ENCODE measurements around the gene RTL3.
"Not testable (repeated sequence)": the region's sequence is repeated elsewhere in the genome, so short reads cannot be mapped to it uniquely, and the experiment has no call there.

Gene RTL3

DNA sequence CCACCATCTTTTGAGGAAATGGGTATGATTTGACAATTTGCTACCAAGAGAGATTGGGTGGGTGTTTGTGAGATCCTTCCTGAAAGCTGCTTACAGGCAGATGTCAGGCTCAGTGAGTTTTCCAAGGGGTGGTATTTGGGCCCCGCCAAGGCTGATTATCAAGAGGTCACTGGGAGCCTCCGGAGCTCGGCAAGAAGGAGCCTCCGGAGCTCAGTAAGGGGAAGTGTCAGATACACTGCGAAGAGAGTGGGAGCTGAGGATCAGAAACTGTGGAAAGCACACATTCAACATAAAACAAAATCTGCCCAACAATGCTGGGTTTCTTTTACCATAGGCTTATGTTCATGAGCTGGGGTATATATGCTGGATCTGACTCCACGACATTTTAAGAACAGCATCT is 714 bp downstream of the RTL3 start:
- ChIA-PET CTCF (no interaction called here), POLR2A (interaction anchor here (1.4 kb wide), 1 partner anchor 8 kb away, joined by 9 read pairs; no protein-coding TSS in a partner anchor)
- no peak for DNase-seq (ENCODE audit: low read depth, low spot score)
- H3K4me3 ChIP-seq (ENCODE audit: low read depth, low read length), result no peak overlapping the region
- TF ChIP-seq, protein P1, sequence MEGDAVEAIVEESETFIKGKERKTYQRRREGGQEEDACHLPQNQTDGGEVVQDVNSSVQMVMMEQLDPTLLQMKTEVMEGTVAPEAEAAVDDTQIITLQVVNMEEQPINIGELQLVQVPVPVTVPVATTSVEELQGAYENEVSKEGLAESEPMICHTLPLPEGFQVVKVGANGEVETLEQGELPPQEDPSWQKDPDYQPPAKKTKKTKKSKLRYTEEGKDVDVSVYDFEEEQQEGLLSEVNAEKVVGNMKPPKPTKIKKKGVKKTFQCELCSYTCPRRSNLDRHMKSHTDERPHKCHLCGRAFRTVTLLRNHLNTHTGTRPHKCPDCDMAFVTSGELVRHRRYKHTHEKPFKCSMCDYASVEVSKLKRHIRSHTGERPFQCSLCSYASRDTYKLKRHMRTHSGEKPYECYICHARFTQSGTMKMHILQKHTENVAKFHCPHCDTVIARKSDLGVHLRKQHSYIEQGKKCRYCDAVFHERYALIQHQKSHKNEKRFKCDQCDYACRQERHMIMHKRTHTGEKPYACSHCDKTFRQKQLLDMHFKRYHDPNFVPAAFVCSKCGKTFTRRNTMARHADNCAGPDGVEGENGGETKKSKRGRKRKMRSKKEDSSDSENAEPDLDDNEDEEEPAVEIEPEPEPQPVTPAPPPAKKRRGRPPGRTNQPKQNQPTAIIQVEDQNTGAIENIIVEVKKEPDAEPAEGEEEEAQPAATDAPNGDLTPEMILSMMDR (IDR thresholded peaks at IDR 0.05; ENCODE audit: insufficient read depth, low read length, missing control alignments), result no peak

DNA sequence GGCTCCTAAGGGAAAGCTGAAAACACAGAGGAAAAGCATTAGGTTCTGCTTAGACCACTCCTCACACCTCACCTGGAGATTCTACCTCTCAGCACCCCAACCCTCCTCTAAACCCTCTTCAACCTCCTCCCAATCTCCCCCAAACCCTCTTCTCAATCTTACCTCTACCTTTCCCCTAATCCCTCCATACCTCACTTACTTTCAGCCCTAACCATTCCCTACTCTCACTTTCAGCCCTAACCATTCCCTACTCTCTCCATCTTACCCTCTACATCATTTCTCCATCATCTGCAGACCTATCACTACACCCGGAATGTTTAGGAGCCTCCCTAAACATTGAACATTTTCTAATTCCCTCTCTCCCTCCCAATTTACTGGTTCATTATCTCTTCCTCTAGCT is 3.5 kb downstream of the RTL3 start:
- TF ChIP-seq, protein P1 (IDR thresholded peaks at IDR 0.05; ENCODE audit: insufficient read depth, low read length, missing control alignments), result no peak
- ChIA-PET POLR2A (no interaction called here), CTCF (no interaction called here)
- no peak for DNase-seq (ENCODE audit: low read depth, low spot score)
- no peak overlapping the region for H3K4me3 ChIP-seq (ENCODE audit: low read depth, low read length)

DNA sequence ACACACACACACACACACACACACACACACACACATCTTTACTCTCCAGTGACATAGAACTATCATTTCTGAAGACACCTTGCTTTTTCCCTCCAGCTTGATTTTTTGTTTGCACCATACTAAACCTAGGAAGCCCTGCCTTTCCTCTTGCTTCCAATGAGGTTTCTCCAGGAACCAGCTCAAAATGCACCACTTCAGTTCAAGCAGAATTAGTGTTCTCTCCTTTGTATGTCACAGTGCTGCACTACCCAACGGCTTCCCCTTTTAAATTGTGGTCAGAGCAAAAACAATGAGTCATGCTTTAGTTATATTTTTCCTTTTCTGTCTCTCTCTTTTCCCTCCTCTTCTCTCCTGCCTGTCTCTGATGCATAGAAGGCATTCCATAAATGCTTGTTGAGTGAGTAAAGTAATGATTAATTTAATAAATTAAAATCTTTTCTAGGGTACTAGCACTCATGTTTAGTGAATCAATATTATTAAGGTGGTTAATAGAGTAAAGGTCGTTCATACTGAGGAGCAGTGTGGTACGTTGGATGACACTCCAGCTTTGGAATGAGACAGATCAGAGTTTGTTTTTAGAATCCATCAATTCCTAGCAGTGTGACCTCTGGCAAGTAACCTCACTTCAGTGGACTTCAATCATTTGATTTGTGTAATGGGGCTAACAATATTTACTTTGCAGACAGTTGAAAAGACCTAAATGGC is 5.9 kb downstream of the RTL3 start:
- ChIA-PET POLR2A (no interaction called here), CTCF (interaction anchor here (0.9 kb wide), 1 partner anchor 55 kb away, joined by 3 read pairs; no protein-coding TSS in a partner anchor)
- TF ChIP-seq, protein P1 (IDR thresholded peaks at IDR 0.05; ENCODE audit: insufficient read depth, low read length, missing control alignments), result no peak
- no peak overlapping the region for H3K4me3 ChIP-seq (ENCODE audit: low read depth, low read length)
- no peak for DNase-seq (ENCODE audit: low read depth, low spot score)

DNA sequence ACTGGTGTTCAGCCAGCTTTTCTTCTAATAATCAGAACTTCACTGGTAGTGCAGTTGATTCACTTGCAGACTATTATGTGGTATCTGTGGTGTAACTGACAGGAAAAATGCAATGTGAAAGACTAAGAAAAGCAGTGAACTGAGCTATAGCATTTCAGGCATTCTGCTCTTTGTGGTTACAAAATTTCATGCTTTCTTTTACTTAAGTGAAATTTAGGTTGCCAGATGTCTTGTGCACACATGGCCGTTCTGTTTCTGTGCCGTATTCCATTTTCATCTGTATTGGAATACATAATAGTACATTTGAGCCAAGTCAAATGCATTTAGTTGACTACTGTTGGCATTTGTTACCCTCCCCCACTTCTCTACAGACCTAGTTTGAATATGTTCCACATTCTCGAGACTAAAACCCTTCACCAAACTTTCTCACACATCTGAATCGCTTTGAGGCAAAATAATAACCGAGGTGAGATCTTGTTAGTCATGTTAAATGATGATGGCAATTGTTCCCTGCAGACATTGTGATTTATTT is 8.2 kb downstream of the RTL3 start:
- TF ChIP-seq, protein P1 (IDR thresholded peaks at IDR 0.05; ENCODE audit: insufficient read depth, low read length, missing control alignments), result no peak
- DNase-seq (ENCODE audit: low read depth, low spot score), result peak; percentile 63
- H3K4me3 ChIP-seq (ENCODE audit: low read depth, low read length), result no peak overlapping the region
- ChIA-PET POLR2A (interaction anchor here (1.4 kb wide), 1 partner anchor 8 kb away, joined by 9 read pairs; the partner anchor contains the start of gene RTL3), CTCF (no interaction called here)

DNA sequence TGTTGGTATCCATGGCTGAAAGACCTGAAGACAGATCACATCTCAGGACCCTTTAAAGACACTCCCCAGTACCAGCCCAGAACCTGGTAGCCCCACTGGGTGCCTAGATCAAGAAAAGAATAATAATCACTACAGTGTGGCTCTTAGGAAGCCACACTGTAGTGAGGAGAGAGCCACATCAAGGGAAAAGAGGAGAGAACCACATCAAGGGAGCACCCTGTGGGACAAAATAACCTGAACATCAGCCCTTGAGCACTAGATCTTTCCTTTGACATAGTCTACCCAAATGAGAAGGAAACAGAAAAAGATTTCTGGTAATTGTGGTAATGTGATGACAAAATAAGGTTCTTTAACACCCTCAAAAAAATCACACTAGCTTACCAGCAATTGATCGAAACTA is 15.3 kb downstream of the RTL3 start:
- H3K4me3 ChIP-seq (ENCODE audit: low read depth, low read length), result no peak overlapping the region
- POLR2A ChIA-PET, result interaction anchor here (0.7 kb wide), 1 partner anchor 10 kb away, joined by 4 read pairs; no protein-coding TSS in a partner anchor
- TF ChIP-seq, protein P1 (IDR thresholded peaks at IDR 0.05; ENCODE audit: insufficient read depth, low read length, missing control alignments), result no peak
- CTCF ChIA-PET, result no interaction called here
- DNase-seq (ENCODE audit: low read depth, low spot score), result no peak

DNA sequence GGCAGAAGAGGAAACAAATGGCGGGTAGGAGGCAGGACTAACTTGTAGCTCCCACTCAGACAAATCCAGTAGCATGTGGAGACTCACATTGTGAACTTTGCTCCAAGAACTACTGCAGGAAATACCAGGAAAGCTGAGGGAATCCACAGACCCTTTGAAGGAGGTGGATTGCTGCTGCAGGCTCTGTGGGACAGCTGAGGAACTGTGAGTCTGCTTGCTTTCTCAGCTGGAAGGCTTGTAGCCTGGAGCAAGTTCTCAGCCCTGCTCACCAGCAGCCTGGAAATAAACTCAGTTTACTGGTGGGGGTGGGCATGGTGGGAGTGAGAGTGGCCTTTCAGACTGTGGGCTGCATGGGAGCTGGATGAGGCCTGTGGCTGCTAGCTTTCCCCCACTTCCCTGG is 16.0 kb downstream of the RTL3 start:
- ChIA-PET CTCF (no interaction called here), POLR2A (interaction anchor here (0.7 kb wide), 1 partner anchor 11 kb away, joined by 4 read pairs; no protein-coding TSS in a partner anchor)
- DNase-seq (ENCODE audit: low read depth, low spot score), result no peak
- H3K4me3 ChIP-seq (ENCODE audit: low read depth, low read length), result no peak overlapping the region
- TF ChIP-seq, protein P1 (IDR thresholded peaks at IDR 0.05; ENCODE audit: insufficient read depth, low read length, missing control alignments), result no peak

DNA sequence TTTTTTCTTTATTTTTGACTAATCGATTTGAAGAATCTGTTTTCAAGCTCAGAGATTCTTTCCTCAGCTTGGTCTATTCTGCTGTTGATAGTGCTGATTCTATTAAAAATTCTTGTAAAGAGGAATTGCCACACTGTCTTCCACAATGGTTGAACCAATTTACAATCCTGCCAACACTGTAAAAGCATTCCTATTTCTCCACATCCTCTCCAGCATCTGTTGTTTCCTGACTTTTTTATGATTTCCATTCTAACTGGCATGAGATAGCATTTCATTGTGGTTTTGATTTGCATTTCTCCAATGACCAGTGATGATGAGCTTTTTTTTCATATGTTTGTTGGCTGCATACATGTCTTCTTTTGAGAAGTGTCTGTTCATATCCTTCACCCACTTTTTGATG is 23.0 kb downstream of the RTL3 start:
- DNase-seq (ENCODE audit: low read depth, low spot score); POLR2A ChIA-PET; CTCF ChIA-PET; H3K4me3 ChIP-seq (ENCODE audit: low read depth, low read length): not testable (repeated sequence)

All from AG04449 (cell line).